Esophagus muscularis mucosa (tissue), 4 donors: ENCODE results near the gene ESRRG. TPM values are rescaled to one million over a fixed set of nuclear protein-coding genes. Genes with fewer than 3 reads are reported as not detected.

Source experiments
- DNase-seq: peaks from one replicate; pipeline ENCODE4 v3.0.0-alpha.2; 2017; ENCODE audit errors: extremely low spot score
- H3K27ac ChIP-seq, 4 donors: fragments of 200-600 bp; sonication (generic); replicated peaks in 1 of 4; 1 replicate in 3 of 4; 2 replicates in 1 of 4; pipeline ENCODE4 v1.5.1; 2016 to 2019; ENCODE audit warnings: mild to moderate bottlenecking in 1 of 4
- H3K27me3 ChIP-seq, 4 donors: fragments of 200-600 bp; sonication (generic); one replicate each; pipeline versions ENCODE4 v1.5.1 to v1.6.0; 2016 to 2019
- H3K36me3 ChIP-seq, 4 donors: fragments of 200-600 bp; sonication (generic); one replicate each; pipeline ENCODE4 v1.5.1; 2016 to 2019
- H3K4me1 ChIP-seq, 4 donors: fragments of 200-600 bp; sonication (generic); one replicate each; pipeline ENCODE4 v1.5.1; 2016 to 2019
- H3K4me3 ChIP-seq, 4 donors: fragments of 200-600 bp; sonication (generic); 1 replicate in 2 of 4; 2 replicates in 2 of 4; pipeline ENCODE4 v1.5.1; 2016 to 2019; ENCODE audit warnings: mild to moderate bottlenecking in 4 of 4, moderate library complexity in 1 of 4
- H3K9me3 ChIP-seq, 4 donors: fragments of 200-600 bp; sonication (generic); 1 replicate in 3 of 4; 2 replicates in 1 of 4; pipeline ENCODE4 v1.5.1; 2016 to 2019
- CTCF ChIP-seq, 3 experiments: fragments of 200-600 bp in 2 of 3; fragments of 450-650 bp in 1 of 3; sonication (generic) in 2 of 3; IDR thresholded peaks; one replicate each; pipeline ENCODE4 v1.5.1; 2017 to 2019; ENCODE audit warnings: antibody characterized with exemption in 3 of 3, mild to moderate bottlenecking in 2 of 3, moderate library complexity in 1 of 3
- EP300 ChIP-seq: sonication (generic); formaldehyde crosslinking; IDR thresholded peaks from one replicate; pipeline ENCODE4 v1.6.1; 2017; ENCODE audit warnings: antibody characterized with exemption
- POLR2A ChIP-seq: fragments of 450-650 bp; IDR thresholded peaks from one replicate; pipeline ENCODE4 v1.6.1; 2017; ENCODE audit warnings: antibody characterized with exemption, moderate library complexity, mild to moderate bottlenecking, low read depth
- POLR2AphosphoS5 ChIP-seq, 2 donors: sonication (generic); formaldehyde crosslinking; IDR thresholded peaks; one replicate each; pipeline ENCODE4 v1.6.1; 2017; ENCODE audit warnings: antibody characterized with exemption in 2 of 2
- WGBS: methylation state at CpG from one replicate; pipeline ENCODE4 v1.1.5; 2018; 5-methylcytosine and 5-hydroxymethylcytosine counted together
- intact Hi-C: fragments of 100-400 bp; cut with DNase I; formaldehyde crosslinking; loops from one replicate; pipeline ENCODE4 v1.15.1; 2023
- total RNA-seq, 4 donors: library from RNA; depleted of rRNA; stranded (reverse); fragments of >200 nt; gene quantifications; one replicate each; pipeline versions ENCODE4 v1.1.0 to v1.2.1, GENCODE V29; 2016

Gene ESRRG
- total RNA-seq, 4 donors from 2014 or later, result 3.4 to 7.8 (median 5.7) TPM

GRCh38 chr1:216621536-216621935 is 101.7 kb downstream of the ESRRG start:
- Histone ChIP-seq H3K4me3 (no peak overlapping the region), H3K27ac (no peak overlapping the region), H3K36me3 (no peaks in the 10 kb centered on the region), H3K4me1 (peaks cover 0 to 5% (median 0%) of the 10 kb centered on the region in 4 donors), H3K9me3 (no peaks in the 10 kb centered on the region), H3K27me3 (no peaks in the 10 kb centered on the region)
- intact Hi-C loops, result no loop called here
- DNase-seq, result no peak
- TF ChIP-seq EP300 (no peak), POLR2AphosphoS5 (IDR thresholded peaks at IDR 0.05) (no peak), POLR2A (no peak), CTCF (IDR thresholded peaks at IDR 0.05) (no peak)

GRCh38 chr1:216617081-216617875 is 106.0 kb downstream of the ESRRG start:
- no peak for TF ChIP-seq POLR2AphosphoS5 (IDR thresholded peaks at IDR 0.05)
- no peak for TF ChIP-seq POLR2A
- no peak for TF ChIP-seq EP300
- TF ChIP-seq CTCF (IDR thresholded peaks at IDR 0.05), result no peak
- Histone ChIP-seq H3K4me1 (no peaks in the 10 kb centered on the region), H3K4me3 (no peak overlapping the region), H3K27me3 (no peaks in the 10 kb centered on the region), H3K36me3 (no peaks in the 10 kb centered on the region), H3K9me3 (no peaks in the 10 kb centered on the region), H3K27ac (no peak overlapping the region)
- WGBS, result 49% methylated on average over 5 of the region's 5 CpGs
- no peak for DNase-seq
- intact Hi-C loops, result no loop called here

- 84% methylated on average over 4 of the region's 4 CpGs for WGBS
- intact Hi-C loops, result no loop called here
- Histone ChIP-seq H3K27ac (no peak overlapping the region), H3K9me3 (no peaks in the 10 kb centered on the region), H3K4me1 (no peaks in the 10 kb centered on the region), H3K36me3 (no peaks in the 10 kb centered on the region), H3K27me3 (no peaks in the 10 kb centered on the region), H3K4me3 (no peak overlapping the region)
- no peak for DNase-seq
- no peak for TF ChIP-seq POLR2AphosphoS5 (IDR thresholded peaks at IDR 0.05)
- no peak for TF ChIP-seq EP300
- no peak for TF ChIP-seq POLR2A
Observed at GRCh38 chr1:216616425-216616824, 106.8 kb downstream of the ESRRG start.

GRCh38 chr1:216614011-216614934 is 109.0 kb downstream of the ESRRG start:
- Histone ChIP-seq H3K4me1 (no peaks in the 10 kb centered on the region), H3K36me3 (no peaks in the 10 kb centered on the region), H3K27me3 (no peaks in the 10 kb centered on the region), H3K27ac (no peak overlapping the region), H3K9me3 (no peaks in the 10 kb centered on the region), H3K4me3 (no peak overlapping the region)
- intact Hi-C loops, result no loop called here
- no peak for DNase-seq
- WGBS, result 91% methylated on average over 12 of the region's 12 CpGs
- no peak for TF ChIP-seq POLR2A

- 81% methylated on average over 2 of the region's 2 CpGs for WGBS
- Histone ChIP-seq H3K4me3 (no peak overlapping the region), H3K36me3 (no peaks in the 10 kb centered on the region), H3K27me3 (no peaks in the 10 kb centered on the region), H3K4me1 (no peaks in the 10 kb centered on the region), H3K27ac (no peak overlapping the region), H3K9me3 (no peaks in the 10 kb centered on the region)
- intact Hi-C loops, result no loop called here
- no peak for DNase-seq
- no peak for TF ChIP-seq EP300
- no peak for TF ChIP-seq POLR2A
- TF ChIP-seq POLR2AphosphoS5 (IDR thresholded peaks at IDR 0.05), result no peak
- TF ChIP-seq CTCF (IDR thresholded peaks at IDR 0.05), result no peak
Observed at GRCh38 chr1:216612291-216612690, 110.9 kb downstream of the ESRRG start.
